HG03571 (cell line): ENCODE measurements around the gene ZDHHC11.
"Not testable (repeated sequence)": the region's sequence is repeated elsewhere in the genome, so short reads cannot be mapped to it uniquely, and the experiment has no call there.

Experiments used
- ATAC-seq: cut with Tn5 transposase; IDR thresholded peaks from one replicate; pipeline ENCODE4 v1.9.1; 2021; ENCODE audit not compliant: unreplicated experiment

The ZDHHC11 gene

GRCh38 chr5:750226-750625 is 100.6 kb downstream of the ZDHHC11 start:
- ATAC-seq, result not testable (repeated sequence)

DNA sequence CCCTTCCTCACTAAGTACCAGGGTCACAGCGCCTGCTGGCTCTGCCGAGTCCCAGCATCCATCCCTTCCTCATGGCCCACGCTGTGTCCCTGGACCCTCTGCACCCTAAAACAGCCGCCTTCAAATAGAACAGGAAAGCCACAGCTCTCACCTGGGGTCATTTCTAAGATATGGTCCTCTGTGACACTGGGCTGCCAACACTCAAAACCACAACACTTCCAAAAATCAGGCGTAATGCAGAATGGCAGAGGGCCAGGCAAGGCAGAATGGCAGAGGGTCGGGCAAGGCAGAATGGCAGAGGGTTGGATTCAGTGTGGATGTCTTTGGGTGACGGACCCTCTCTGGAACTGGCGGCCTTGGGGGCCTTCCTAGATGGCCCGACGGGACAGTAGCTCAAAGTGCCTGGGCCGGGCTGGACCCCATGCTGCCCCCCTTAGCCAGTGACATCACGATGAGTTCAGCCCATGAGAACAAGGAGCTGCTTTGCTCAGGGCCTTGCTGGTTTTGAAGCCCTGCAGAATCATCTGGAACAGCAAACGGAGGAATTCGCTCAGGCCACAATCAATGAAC is 101.6 kb downstream of the ZDHHC11 start:
- ATAC-seq, result no peak

- ATAC-seq, result not testable (repeated sequence)
Observed at GRCh38 chr5:748011-748980, 102.5 kb downstream of the ZDHHC11 start.

DNA sequence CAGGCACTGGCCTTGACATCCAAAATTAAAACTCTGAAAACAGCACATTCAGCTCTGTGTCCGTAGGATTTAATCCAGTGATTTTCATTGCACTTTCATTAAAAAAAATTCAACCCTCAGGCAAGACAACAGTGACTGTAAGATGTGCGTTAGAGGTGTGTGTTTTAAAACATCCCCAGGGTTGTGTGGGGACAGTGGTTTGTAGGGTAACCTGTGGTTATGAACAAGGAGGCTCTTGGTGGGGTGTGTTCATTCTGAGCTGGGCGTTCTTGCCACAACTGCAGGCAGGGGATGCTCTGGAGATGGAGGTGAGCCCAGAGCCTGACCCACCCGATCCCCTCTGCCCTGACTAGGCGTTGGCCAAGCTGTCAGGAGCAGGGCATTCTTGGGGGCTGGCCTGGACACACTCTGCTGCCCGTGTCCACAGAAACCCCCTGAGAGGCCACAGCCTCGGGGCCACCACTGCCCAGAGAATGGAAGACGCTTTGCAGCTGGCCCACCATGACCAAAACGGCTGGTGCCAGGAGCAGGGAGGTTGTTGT is 103.4 kb downstream of the ZDHHC11 start:
- not testable (repeated sequence) for ATAC-seq

DNA sequence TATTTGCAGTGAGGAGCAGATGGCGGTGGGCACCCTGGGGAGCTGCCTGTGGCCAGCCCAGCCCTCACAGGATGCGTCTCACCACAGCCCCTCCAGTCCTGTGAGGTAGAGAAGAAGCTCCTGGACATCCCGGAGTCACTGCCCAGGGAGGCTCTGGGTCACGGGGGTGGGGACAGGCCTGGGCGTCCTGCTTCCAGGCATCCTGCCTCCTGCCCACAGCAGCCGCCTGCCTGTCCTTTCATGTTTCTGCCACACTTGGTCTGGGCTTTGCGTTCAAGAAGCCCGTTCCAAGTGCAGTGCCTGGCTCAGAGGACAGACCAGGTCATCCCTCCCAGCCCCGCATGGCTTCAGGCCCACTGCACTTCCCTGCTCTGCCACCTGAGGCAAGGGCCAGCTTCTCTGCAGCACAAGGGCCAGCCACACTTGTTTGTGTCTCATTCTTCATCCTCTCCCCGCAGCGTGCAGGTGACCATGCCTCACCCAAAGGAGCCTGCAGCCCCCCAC is 104.5 kb downstream of the ZDHHC11 start:
- ATAC-seq, result no peak
